GM21825 (cell line): ENCODE data around the gene MSI2.

Source experiments
- ATAC-seq: cut with Tn5 transposase; IDR thresholded peaks from one replicate; pipeline ENCODE4 v1.9.1; 2021; ENCODE audit warnings: mild to moderate bottlenecking, moderate library complexity; ENCODE audit not compliant: unreplicated experiment

Gene MSI2

GRCh38 chr17:57622683-57623433 is 366.5 kb downstream of the MSI2 start:
- peak; percentile 56 for ATAC-seq

- ATAC-seq = peak; percentile 34
These were observed 367.3 kb downstream of the MSI2 start for GRCh38 chr17:57623620-57624019.

GRCh38 chr17:57624386-57624785 is 368.1 kb downstream of the MSI2 start:
- ATAC-seq = no peak

GRCh38 chr17:57625511-57625910 is 369.2 kb downstream of the MSI2 start:
- no peak for ATAC-seq

- ATAC-seq = no peak
These were observed 369.6 kb downstream of the MSI2 start for GRCh38 chr17:57625957-57626356.

- ATAC-seq = no peak
These were observed 370.3 kb downstream of the MSI2 start for GRCh38 chr17:57626520-57627210.

GRCh38 chr17:57627591-57627990 is 371.3 kb downstream of the MSI2 start:
- ATAC-seq = no peak

GRCh38 chr17:57628421-57628820 is 372.1 kb downstream of the MSI2 start:
- ATAC-seq = no peak

- ATAC-seq = peak; percentile 82
These were observed 373.1 kb downstream of the MSI2 start for GRCh38 chr17:57629470-57629869.

GRCh38 chr17:57629886-57630285 is 373.6 kb downstream of the MSI2 start:
- ATAC-seq = no peak

- no peak for ATAC-seq
These were observed 374.4 kb downstream of the MSI2 start for GRCh38 chr17:57630736-57631135.

- no peak for ATAC-seq
These were observed 375.5 kb downstream of the MSI2 start for GRCh38 chr17:57631871-57632270.

- ATAC-seq = no peak
These were observed 376.0 kb downstream of the MSI2 start for GRCh38 chr17:57632294-57632693.

- no peak for ATAC-seq
These were observed 376.9 kb downstream of the MSI2 start for GRCh38 chr17:57633236-57633635.

GRCh38 chr17:57634713-57635465 is 378.6 kb downstream of the MSI2 start:
- ATAC-seq = no peak

- ATAC-seq = no peak
These were observed 380.0 kb downstream of the MSI2 start for GRCh38 chr17:57636274-57636673.

- no peak for ATAC-seq
These were observed 380.8 kb downstream of the MSI2 start for GRCh38 chr17:57636985-57637665.

- no peak for ATAC-seq
These were observed 381.3 kb downstream of the MSI2 start for GRCh38 chr17:57637666-57638010.

GRCh38 chr17:57638284-57638683 is 382.0 kb downstream of the MSI2 start:
- ATAC-seq = no peak

- no peak for ATAC-seq
These were observed 383.1 kb downstream of the MSI2 start for GRCh38 chr17:57639381-57639780.

- no peak for ATAC-seq
These were observed 383.8 kb downstream of the MSI2 start for GRCh38 chr17:57640079-57640478.
